Measurements from ENCODE around the gene MYH3. TPM values are rescaled to one million over a fixed set of nuclear protein-coding genes. Genes with fewer than 3 reads are reported as not detected.

The MYH3 gene
- total RNA-seq, 1 donor, result 0.45 TPM

DNA sequence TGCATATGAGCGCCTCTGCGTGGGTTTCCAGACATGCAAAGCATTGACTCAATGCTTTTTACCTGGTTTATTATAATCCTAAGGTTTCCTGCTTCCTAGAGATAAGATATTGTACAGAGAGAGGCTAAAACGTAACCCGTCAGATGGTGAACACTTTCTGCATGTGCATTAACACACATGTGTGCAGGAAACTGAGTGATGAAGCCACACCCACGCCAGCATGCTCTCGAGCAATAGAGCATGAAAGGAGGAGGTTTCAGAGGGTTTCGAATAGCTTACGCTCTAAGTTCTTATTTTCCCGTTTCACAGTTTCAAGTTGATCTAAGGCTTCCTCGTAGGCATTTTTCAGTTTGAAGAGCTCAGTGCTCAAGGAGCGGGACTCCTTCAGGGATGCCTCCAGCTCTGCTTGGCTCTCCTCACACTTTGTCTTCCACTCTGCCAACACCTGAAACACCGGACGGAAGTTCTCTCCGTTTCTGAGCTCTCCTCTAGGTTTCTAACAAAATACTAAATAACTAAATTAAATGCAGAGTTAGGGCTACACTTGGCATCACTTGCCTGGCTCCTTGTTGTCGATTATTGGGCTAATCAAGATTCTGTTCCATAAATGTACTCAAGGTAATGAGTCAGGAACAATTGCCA, 23.2 kb downstream of the MYH3 start:
- TF ChIP-seq, protein P1, sequence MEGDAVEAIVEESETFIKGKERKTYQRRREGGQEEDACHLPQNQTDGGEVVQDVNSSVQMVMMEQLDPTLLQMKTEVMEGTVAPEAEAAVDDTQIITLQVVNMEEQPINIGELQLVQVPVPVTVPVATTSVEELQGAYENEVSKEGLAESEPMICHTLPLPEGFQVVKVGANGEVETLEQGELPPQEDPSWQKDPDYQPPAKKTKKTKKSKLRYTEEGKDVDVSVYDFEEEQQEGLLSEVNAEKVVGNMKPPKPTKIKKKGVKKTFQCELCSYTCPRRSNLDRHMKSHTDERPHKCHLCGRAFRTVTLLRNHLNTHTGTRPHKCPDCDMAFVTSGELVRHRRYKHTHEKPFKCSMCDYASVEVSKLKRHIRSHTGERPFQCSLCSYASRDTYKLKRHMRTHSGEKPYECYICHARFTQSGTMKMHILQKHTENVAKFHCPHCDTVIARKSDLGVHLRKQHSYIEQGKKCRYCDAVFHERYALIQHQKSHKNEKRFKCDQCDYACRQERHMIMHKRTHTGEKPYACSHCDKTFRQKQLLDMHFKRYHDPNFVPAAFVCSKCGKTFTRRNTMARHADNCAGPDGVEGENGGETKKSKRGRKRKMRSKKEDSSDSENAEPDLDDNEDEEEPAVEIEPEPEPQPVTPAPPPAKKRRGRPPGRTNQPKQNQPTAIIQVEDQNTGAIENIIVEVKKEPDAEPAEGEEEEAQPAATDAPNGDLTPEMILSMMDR (IDR thresholded peaks at IDR 0.05; ENCODE audit: insufficient read depth, low read length), result no peak
- no peak for DNase-seq (ENCODE audit: low read depth)
- H3K4me3 ChIP-seq (ENCODE audit: low read depth, low read length), result no peak overlapping the region

DNA sequence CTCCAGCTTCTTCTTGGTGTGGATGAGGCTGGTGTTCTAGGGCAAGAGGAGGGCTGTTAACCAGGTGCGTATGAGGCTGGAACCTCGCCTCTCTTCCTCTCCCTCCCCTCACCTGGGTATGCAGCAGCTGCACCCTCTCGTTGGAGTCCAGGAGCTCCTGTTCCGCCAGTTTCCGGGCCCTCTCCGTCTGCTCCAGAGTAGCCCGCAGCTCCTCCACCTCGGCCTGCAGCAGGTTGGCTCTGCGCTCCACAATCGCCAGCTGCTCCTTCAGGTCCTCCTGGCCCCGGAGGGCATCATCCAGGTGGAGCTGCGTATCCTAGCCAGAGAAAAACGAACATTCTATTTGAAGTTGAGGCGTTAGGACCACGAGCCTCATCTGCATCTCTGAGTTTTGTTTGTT, 25.4 kb downstream of the MYH3 start:
- TF ChIP-seq, protein P1 (IDR thresholded peaks at IDR 0.05; ENCODE audit: insufficient read depth, low read length), result no peak
- DNase-seq (ENCODE audit: low read depth), result no peak
- no peak overlapping the region for H3K4me3 ChIP-seq (ENCODE audit: low read depth, low read length)

DNA sequence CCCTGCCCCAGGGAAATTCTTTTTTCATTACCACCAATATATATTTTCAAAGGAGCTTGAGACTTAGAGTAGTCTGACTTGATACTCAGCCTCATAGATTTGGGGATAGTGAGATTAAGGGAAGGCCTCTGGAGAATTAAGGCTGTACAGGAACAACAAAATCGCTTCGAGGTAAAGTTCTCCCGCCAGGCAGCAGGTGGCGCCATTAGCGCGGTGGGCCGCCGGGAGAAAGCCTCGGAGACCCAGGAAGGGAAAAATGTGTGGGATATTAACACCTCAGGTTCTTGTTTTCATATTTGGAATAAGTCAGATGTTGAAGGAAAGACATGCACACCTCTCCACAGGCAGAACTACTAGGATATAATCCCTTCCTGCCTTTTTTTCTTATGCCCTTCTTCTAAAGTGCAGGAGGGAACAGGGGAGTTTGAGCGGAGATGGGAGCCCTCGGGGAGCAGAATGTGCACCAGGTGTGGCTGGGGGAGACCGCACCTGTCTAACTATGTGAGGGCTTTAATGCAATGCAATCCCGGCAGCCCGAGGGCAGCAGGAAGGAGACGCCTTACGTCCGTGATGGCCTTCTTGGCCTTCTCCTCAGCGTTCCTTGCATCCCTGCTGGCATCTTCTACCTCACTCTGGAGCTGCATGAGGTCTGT, 25.9 kb downstream of the MYH3 start:
- TF ChIP-seq, protein P1 (IDR thresholded peaks at IDR 0.05; ENCODE audit: insufficient read depth, low read length), result peak; percentile 88
- DNase-seq (ENCODE audit: low read depth), result peak; percentile 40
- no peak overlapping the region for H3K4me3 ChIP-seq (ENCODE audit: low read depth, low read length)

DNA sequence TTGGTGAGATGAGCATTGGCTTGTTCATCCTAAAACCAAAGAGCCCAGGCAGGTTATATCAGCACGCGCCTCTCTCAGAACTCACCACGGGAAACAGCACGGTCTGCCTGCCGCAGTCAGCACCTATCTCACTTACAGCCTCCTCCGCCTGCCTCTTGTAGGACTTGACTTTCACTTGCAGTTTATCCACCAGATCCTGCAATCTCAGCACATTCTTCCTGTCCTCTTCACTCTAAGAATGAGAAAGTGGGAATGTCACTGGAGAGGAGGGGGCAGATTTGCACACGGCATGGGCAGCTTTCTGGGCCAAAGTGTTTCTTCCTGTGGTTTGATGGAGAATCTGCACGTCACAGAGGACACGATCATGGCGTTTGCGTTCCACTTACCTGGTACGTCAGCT, 27.4 kb downstream of the MYH3 start:
- TF ChIP-seq, protein P1 (IDR thresholded peaks at IDR 0.05; ENCODE audit: insufficient read depth, low read length), result no peak
- no peak for DNase-seq (ENCODE audit: low read depth)
- H3K4me3 ChIP-seq (ENCODE audit: low read depth, low read length), result no peak overlapping the region

DNA sequence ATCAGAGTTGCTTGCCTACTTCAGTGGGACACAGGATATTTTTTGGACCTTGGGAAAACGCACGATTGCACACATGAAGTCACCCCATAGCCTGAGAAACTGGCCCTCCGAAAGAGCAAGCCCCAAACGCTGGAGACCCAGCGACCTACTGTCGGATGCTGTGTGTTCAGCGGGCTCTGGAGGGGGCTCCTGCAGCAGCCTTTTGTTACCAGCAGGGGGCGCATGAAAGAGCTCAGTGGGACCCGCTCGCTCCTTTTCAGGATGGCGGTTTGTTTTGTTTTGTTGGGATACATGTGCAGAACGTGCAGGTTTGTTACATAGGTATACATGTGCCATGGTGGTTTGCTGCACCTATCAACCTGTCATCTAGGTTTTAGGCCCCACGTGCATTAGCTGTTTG, 28.4 kb downstream of the MYH3 start:
- DNase-seq (ENCODE audit: low read depth), result no peak
- H3K4me3 ChIP-seq (ENCODE audit: low read depth, low read length), result no peak overlapping the region
- TF ChIP-seq, protein P1 (IDR thresholded peaks at IDR 0.05; ENCODE audit: insufficient read depth, low read length), result peak; percentile 41

DNA sequence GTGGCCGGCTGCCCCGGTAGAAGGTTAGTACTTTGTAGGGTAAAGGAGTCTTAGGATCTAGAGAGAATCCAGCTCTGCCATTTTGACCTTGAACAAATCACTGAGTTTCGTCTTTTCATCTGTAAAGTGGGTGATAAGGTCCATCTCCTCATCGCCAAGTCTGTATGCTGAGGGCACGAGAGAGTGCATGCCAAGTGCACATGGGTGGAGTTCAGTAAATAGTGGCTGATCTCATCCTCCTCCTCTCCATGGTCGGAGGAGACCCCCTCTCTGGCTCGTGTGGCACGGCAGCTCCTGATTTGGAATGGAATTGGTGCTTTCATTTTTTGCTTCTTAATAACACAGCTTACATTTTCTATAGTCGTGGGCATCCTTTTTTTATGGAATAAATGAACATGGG, 30.7 kb downstream of the MYH3 start:
- TF ChIP-seq, protein P1 (IDR thresholded peaks at IDR 0.05; ENCODE audit: insufficient read depth, low read length), result no peak
- DNase-seq (ENCODE audit: low read depth), result no peak
- H3K4me3 ChIP-seq (ENCODE audit: low read depth, low read length), result no peak overlapping the region

Measured in fibroblast of the aortic adventitia (primary cell).